IMR-90 (cell line): ENCODE measurements around the gene NUDT19. TPM values are rescaled to one million over a fixed set of nuclear protein-coding genes. Genes with fewer than 3 reads are reported as not detected.

Experiments
- ATAC-seq: fragments of 200-7000 bp; cut with Tn5 transposase; 2 replicates; pipeline ENCODE4 v1.9.1; 2020; ENCODE audit warnings: low read depth, mild to moderate bottlenecking, moderate library complexity
- BruUV-seq: library from RNA; stranded (reverse); fragments of 400-500 nt; replicated peaks from 2 replicates; lab custom pipeline; 2021; lab: Mats Ljungman, UMichigan
- CTCF ChIA-PET: fragments of 300-600 bp; formaldehyde crosslinking; extraction: SDS; loops from one replicate; lab custom pipeline; 2021; ENCODE audit warnings: antibody characterized with exemption; lab: Yijun Ruan, JAX
- POLR2A ChIA-PET: fragments of 300-600 bp; sonication (Branson Sonifier 250); formaldehyde crosslinking; loops from one replicate; lab custom pipeline; 2022; ENCODE audit warnings: antibody characterized with exemption; ENCODE audit not compliant: unreplicated experiment; lab: Charles Lee
- DNase-seq: peaks from one replicate; pipeline ENCODE4 v3.0.0; 2013
- H2AFZ ChIP-seq: replicated peaks from 2 replicates; pipeline ENCODE3; 2013; ENCODE audit warnings: low read length, mild to moderate bottlenecking; ENCODE audit not compliant: poor library complexity
- H2AK5ac ChIP-seq: 2 replicates; pipeline ENCODE4 v1.6.1; 2013; ENCODE audit warnings: low read depth, low read length, inconsistent platforms
- H2AK9ac ChIP-seq: replicated peaks from 2 replicates; pipeline ENCODE3; 2013; ENCODE audit warnings: mild to moderate bottlenecking, low read depth, low read length, moderate library complexity; ENCODE audit not compliant: poor library complexity
- H2BK120ac ChIP-seq: 2 replicates; pipeline ENCODE4 v1.6.1; 2013; ENCODE audit warnings: low read depth, low read length, inconsistent platforms
- H2BK15ac ChIP-seq: 3 replicates; pipeline ENCODE4 v1.6.1; 2013; ENCODE audit warnings: low read depth, low read length, inconsistent platforms
- H2BK20ac ChIP-seq: 2 replicates; pipeline ENCODE4 v1.6.1; 2013; ENCODE audit warnings: low read depth, mild to moderate bottlenecking, inconsistent platforms, low read length, moderate library complexity
- H2BK5ac ChIP-seq: 2 replicates; pipeline ENCODE4 v1.6.1; 2013; ENCODE audit warnings: mild to moderate bottlenecking, low read depth, low read length, inconsistent platforms; ENCODE audit not compliant: poor library complexity, severe bottlenecking
- H3K14ac ChIP-seq: replicated peaks from 2 replicates; pipeline ENCODE4 v1.6.1; 2013; ENCODE audit warnings: low read depth, low read length, inconsistent platforms
- H3K18ac ChIP-seq: 2 replicates; pipeline ENCODE4 v1.6.1; 2013; ENCODE audit warnings: low read depth, low read length, control low read depth
- H3K23ac ChIP-seq: 2 replicates; pipeline ENCODE4 v1.6.1; 2013; ENCODE audit warnings: low read depth, low read length, inconsistent platforms
- H3K27ac ChIP-seq: 2 replicates; pipeline ENCODE4 v1.5.1; 2013; ENCODE audit warnings: mild to moderate bottlenecking, control low read depth, low read length; ENCODE audit not compliant: insufficient read depth
- H3K27me3 ChIP-seq: 2 replicates; pipeline ENCODE4 v1.6.1; 2013; ENCODE audit warnings: low read length; ENCODE audit not compliant: control insufficient read depth, insufficient read depth
- H3K36me3 ChIP-seq: 2 replicates; pipeline ENCODE4 v1.6.1; 2013; ENCODE audit warnings: low read length, mixed read lengths; ENCODE audit not compliant: control insufficient read depth, insufficient read depth
- H3K4ac ChIP-seq: 2 replicates; pipeline ENCODE4 v1.6.1; 2013; ENCODE audit warnings: low read depth, low read length, inconsistent platforms
- H3K4me1 ChIP-seq: 2 replicates; pipeline ENCODE4 v1.6.1; 2013; ENCODE audit warnings: low read length, mixed read lengths; ENCODE audit not compliant: control insufficient read depth, insufficient read depth
- H3K4me2 ChIP-seq: 2 replicates; pipeline ENCODE4 v1.6.1; 2013; ENCODE audit warnings: low read depth, mild to moderate bottlenecking, control low read depth, low read length, moderate library complexity
- H3K4me3 ChIP-seq: 2 replicates; pipeline ENCODE4 v1.5.1; 2013; ENCODE audit warnings: low read depth, mild to moderate bottlenecking, control low read depth, low read length, moderate library complexity; ENCODE audit not compliant: insufficient read depth
- H3K56ac ChIP-seq: 2 replicates; pipeline ENCODE4 v1.6.1; 2013; ENCODE audit warnings: low read length, inconsistent platforms; ENCODE audit not compliant: insufficient read depth; ENCODE audit errors: extremely low read depth
- H3K79me1 ChIP-seq, 2 experiments: 2 replicates each; pipeline ENCODE4 v1.6.1; 2013; ENCODE audit warnings: low read length in 2 of 2, inconsistent platforms in 1 of 2, low read depth in 1 of 2
- H3K9ac ChIP-seq: 2 replicates; pipeline ENCODE4 v1.6.1; 2013; ENCODE audit warnings: low read depth, low read length, control low read depth
- H3K9me1 ChIP-seq: 2 replicates; pipeline ENCODE4 v1.6.1; 2013; ENCODE audit warnings: low read length, inconsistent platforms; ENCODE audit not compliant: insufficient read depth
- H3K9me3 ChIP-seq: 2 replicates; pipeline ENCODE4 v1.6.1; 2013; ENCODE audit warnings: low read length; ENCODE audit not compliant: control insufficient read depth, insufficient read depth
- H4K20me1 ChIP-seq: 2 replicates; pipeline ENCODE4 v1.6.1; 2013; ENCODE audit warnings: low read length, inconsistent platforms; ENCODE audit not compliant: insufficient read depth
- H4K5ac ChIP-seq: 2 replicates; pipeline ENCODE4 v1.6.1; 2013; ENCODE audit warnings: mild to moderate bottlenecking, low read depth, low read length, control low read depth
- H4K8ac ChIP-seq, 2 experiments: 2 replicates each; pipeline ENCODE4 v1.6.1; 2013; ENCODE audit warnings: low read depth in 2 of 2, low read length in 2 of 2, control low read depth in 1 of 2, inconsistent platforms in 1 of 2
- H4K91ac ChIP-seq: 2 replicates; pipeline ENCODE4 v1.6.1; 2013; ENCODE audit warnings: low read depth, low read length, inconsistent platforms; ENCODE audit not compliant: insufficient read depth
- SMC3 ChIP-seq: fragments of 150-350 bp; IDR thresholded peaks from 2 replicates; pipeline ENCODE4 v1.6.1; 2016; ENCODE audit warnings: low read depth, mild to moderate bottlenecking, antibody characterized with exemption, low read length, moderate library complexity
- WGBS, 2 experiments: methylation state at CpG; one replicate each; pipeline versions ENCODE4 v1.1.5 to v1.1.7; 2013; ENCODE audit warnings: missing lambda C conversion rate in 2 of 2; ENCODE audit not compliant: insufficient read length in 1 of 2; ENCODE audit errors: extremely low coverage in 2 of 2; 5-methylcytosine and 5-hydroxymethylcytosine counted together
- dilution Hi-C: fragments of 300-500 bp; cut with HindIII; formaldehyde crosslinking; loops from one replicate; pipeline ENCODE4 v1.14.3; 2018; ENCODE audit warnings: low sequenced_read_pairs; ENCODE audit not compliant: unreplicated experiment
- in situ Hi-C: fragments of 300-500 bp; cut with MboI; formaldehyde crosslinking; loops from 3 replicates; pipeline ENCODE4 v1.14.3; 2019; ENCODE audit warnings: low sequenced_read_pairs, inconsistent platforms, mixed read lengths
- intact Hi-C: fragments of 100-400 bp; cut with micrococcal nuclease; formaldehyde crosslinking; loops from 2 replicates; pipeline ENCODE4 v1.10.0; 2022
- polyA plus RNA-seq, 3 experiments: library from polyadenylated mRNA; depleted of rRNA; stranded (reverse); fragments of >200 nt; gene quantifications; 2 replicates each; pipeline ENCODE4 v1.2.3, GENCODE V29; 2012; ENCODE audit warnings: low replicate concordance in 1 of 3
- total RNA-seq: library from RNA; depleted of rRNA; stranded (reverse); fragments of >200 nt; gene quantifications from 2 replicates; pipeline ENCODE4 v1.2.3, GENCODE V29; 2012

The NUDT19 gene
- total and polyA plus RNA-seq, 2 of the 4 experiments (the other 2 are of a cell fraction), result 4.1 to 4.5 TPM

- ATAC-seq (no peak), DNase-seq (no peak)
- ChIA-PET POLR2A (no interaction called here), CTCF (no interaction called here)
- no peak for TF ChIP-seq SMC3
- no peaks in the 10 kb centered on the region for H3K9me1 ChIP-seq
- no peak overlapping the region for H2BK120ac ChIP-seq
- intact Hi-C loops (no loop called here), in situ Hi-C loops (no loop called here), dilution Hi-C loops (no loop called here)
- no peak overlapping the region for H2BK15ac ChIP-seq
- no peak overlapping the region for H2BK5ac ChIP-seq
- H3K36me3 ChIP-seq, result no peaks in the 10 kb centered on the region
- no peak overlapping the region for H3K9ac ChIP-seq
- H2AFZ ChIP-seq, result no peak overlapping the region
- H2AK5ac ChIP-seq, result no peak overlapping the region
- WGBS, 2 experiments, result no CpG with 5 or more reads among the region's 4 CpGs
- no peak overlapping the region for H3K56ac ChIP-seq
- H3K4me2 ChIP-seq, result no peak overlapping the region
- H3K14ac ChIP-seq, result no peak overlapping the region
- H3K4ac ChIP-seq, result no peak overlapping the region
- H4K8ac ChIP-seq, result no peak overlapping the region
- BruUV-seq, result no TSS peak
- H3K27ac ChIP-seq, result no peak overlapping the region
- no peak overlapping the region for H3K18ac ChIP-seq
- H4K20me1 ChIP-seq, result no peaks in the 10 kb centered on the region
- no peak overlapping the region for H4K5ac ChIP-seq
- no peaks in the 10 kb centered on the region for H3K9me3 ChIP-seq
- H3K79me1 ChIP-seq, result no peaks in the 10 kb centered on the region
- peaks cover 20% of the 10 kb centered on the region for H3K27me3 ChIP-seq
- peaks cover 2% of the 10 kb centered on the region; the same call in 1 of the 2 replicates for H3K4me1 ChIP-seq
- no peak overlapping the region for H2AK9ac ChIP-seq
- H2BK20ac ChIP-seq, result no peak overlapping the region
- H3K23ac ChIP-seq, result no peak overlapping the region
- H4K91ac ChIP-seq, result no peak overlapping the region
- H3K4me3 ChIP-seq, result no peak overlapping the region
These were observed 9.3 kb upstream of the NUDT19 start for GRCh38 chr19:32682317-32682716.
